ENCODE data around the gene NR4A2.
A peak's percentile ranks its signal among the peaks of the same experiment; 100 is the strongest.

NR4A2 gene

GRCh38 chr2:156340377-156340776 is 7.9 kb upstream of the NR4A2 start:
- no peak for DNase-seq (ENCODE audit: low read depth in 2 of 2)

DNA sequence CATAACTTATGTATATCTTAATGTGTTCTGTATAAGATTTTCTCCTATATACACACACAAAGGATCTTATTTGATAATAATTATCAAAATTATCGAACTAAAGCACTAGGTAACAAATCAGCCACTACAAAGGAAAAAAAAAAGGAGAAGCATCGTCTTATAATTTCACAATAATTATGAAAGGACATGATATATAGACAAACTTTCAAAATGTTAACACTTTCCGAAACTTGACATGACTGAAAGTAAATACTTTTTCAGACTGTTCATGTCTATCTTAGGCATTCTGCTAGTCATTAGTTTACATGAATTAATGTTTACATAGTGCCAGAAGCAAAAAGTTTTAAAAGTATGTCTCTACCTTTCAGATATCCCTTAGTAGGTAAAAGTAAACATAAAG is 7.3 kb upstream of the NR4A2 start:
- DNase-seq (ENCODE audit: low read depth in 2 of 2), result no peak

DNA sequence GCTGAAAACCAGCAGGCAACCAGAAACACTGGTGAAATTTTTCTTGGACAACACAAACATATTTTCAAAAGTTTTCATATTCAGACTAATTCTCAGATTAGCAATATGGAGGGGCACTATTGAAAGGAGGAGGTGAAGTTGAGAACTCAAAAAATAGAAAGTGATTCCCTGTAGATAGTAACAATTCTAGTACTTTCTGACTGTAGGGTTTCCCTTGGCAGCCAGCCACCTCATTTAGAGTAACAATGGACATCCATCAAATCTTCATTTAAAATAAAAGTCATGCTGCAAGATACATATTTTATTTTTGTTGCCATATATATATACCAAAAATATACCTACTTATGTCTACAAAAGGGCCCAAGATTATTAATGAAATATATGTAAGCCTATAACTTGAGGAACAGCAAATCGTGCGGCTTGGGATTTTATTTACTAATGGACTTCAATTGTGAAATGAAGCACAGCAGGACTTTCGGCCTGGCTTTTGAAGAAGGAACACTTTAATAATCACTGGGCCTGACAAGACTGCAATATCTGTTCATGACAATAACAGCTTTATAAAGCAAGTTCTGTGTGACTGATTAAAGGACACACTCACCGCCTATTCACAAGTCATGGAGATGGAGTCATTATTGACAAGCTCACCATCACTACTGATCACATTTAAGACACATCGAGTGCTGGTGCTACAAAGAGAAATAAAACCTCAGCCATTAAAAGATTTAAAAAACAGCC is 6.8 kb upstream of the NR4A2 start:
- DNase-seq (ENCODE audit: low read depth in 2 of 2), result no peak

DNA sequence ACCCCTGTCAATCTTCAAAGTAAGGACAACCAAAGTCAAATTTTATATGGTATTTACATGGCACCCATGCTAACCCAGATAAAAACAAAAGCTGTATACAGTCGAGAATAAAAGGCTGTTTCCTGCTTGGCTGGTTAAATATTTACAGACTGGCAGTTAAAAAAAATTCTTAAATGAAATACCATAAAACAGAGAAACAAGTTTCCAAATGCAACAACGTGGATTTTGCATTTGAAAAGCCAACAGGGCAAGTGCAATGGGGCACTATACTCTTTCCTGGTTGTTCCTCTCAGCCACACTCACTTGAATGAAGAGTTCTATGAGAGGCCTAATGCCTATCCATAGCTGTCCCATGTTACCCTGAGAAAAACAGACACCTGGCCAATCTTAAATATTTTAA is 6.1 kb upstream of the NR4A2 start:
- no peak for DNase-seq (ENCODE audit: low read depth in 2 of 2)

- peak; percentile 88 to 92 for DNase-seq (ENCODE audit: low read depth in 2 of 2)
Observed at GRCh38 chr2:156334496-156335478, 2.3 kb upstream of the NR4A2 start.

DNA sequence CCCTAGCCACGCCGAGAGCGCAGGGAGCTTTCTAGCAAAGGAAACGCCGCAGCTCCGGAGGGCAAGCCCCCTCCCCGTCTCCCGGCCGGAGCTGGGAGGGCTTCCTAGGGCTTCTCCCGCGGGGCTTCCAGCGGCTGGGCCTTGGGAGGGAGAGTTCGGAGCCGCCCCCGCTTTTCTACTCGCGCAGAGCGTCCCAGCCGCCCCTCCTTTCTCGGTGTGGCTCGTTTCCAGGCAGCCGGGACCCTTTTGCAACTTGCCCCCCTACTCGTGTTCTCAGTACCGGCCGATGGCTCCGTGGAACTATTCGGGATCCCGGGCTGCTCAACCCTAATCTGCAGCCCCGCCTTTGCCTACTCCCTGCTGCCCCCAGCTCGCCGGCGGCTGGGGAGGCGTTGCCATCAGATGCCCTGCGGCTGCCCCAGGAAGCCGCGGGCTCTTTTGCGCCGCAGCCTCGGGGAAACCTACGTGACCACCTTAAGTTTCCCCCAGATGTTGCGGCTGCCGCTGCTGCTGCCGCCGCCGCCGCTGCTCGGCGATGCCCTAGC is 1.5 kb upstream of the NR4A2 start:
- peak in 1 of 2 donors; percentile 81 for DNase-seq (ENCODE audit: low read depth in 2 of 2)

DNA sequence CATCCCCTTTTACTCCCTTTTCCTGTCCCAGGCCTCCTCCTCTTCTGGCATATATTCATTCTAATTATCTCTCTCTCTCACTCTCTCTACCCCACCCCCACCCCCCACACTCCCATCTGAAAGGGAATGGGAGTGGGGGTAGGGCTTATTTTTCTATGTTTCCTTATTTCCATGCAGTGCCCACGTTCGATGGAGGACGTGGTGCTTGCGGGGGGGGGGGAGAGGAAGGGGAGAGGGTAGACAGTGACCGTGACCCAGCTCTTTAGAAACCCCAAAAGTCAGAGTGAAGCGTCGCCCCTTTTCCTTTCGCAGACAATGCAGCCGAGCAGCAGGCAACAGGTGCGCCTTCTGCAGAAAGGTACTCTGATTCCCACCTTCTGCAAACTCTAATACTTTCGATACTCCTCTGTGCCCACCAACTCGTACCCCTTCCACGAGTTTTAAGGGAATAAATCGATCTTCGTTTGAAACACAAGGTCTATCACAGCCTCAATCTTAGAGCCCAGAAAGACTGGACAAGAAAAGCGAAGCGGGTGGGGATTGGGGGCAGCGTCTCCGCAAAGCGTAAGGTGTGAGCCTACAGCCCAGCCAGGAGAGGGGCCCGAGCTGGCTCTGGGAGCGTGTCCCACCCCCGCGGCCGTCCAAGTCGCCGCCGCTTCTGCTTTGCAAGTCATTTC is 891 bp upstream of the NR4A2 start:
- peak in 1 of 2 donors; percentile 44 for DNase-seq (ENCODE audit: low read depth in 2 of 2)

- no peak for DNase-seq (ENCODE audit: low read depth in 2 of 2)
Observed at GRCh38 chr2:156332284-156332533, 312 bp downstream of the NR4A2 start.

- no peak for DNase-seq (ENCODE audit: low read depth in 2 of 2)
Observed at GRCh38 chr2:156331572-156332283, 793 bp downstream of the NR4A2 start.

DNA sequence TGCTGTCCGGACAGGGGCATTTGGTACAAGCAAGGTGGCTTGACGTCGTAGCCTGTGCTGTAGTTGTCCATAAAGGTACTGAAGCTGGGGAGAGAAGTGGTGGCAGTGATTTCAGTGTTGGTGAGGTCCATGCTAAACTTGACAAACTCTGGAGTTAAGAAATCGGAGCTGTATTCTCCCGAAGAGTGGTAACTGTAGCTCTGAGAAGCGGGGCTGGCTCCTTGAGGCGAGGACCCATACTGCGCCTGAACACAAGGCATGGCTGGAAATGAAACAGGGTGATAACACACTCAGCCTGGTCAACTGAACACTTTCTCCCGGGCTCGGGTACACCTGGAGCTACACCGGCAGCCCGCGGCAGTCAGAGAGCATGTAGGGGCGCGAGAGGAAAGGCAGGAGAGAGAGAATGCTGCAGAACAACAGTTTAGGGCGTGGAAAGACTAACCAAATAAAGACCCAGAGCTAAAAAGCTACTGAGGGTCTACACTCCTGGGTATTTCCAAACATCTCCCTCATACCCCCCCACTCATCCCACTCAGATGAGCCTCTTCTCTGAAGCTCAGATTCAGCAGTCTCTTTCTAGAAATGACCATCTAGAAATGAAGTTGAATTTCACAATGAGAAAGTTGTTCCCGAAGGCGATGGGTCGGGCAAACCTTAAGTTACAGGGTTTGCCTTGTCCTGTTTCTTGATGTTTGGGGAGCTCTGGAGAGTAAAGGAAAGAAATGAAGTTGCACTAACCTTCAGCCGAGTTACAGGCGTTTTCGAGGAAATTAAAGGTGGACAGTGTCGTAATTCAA is 2.4 kb downstream of the NR4A2 start:
- no peak for DNase-seq (ENCODE audit: low read depth in 2 of 2)

GRCh38 chr2:156329031-156329926 is 3.2 kb downstream of the NR4A2 start:
- no peak for DNase-seq (ENCODE audit: low read depth in 2 of 2)

- no peak for DNase-seq (ENCODE audit: low read depth in 2 of 2)
Observed at GRCh38 chr2:156327835-156328695, 4.5 kb downstream of the NR4A2 start.

- no peak for DNase-seq (ENCODE audit: low read depth in 2 of 2)
Observed at GRCh38 chr2:156326526-156327095, 5.9 kb downstream of the NR4A2 start.

GRCh38 chr2:156325688-156326525 is 6.6 kb downstream of the NR4A2 start:
- no peak for DNase-seq (ENCODE audit: low read depth in 2 of 2)

DNA sequence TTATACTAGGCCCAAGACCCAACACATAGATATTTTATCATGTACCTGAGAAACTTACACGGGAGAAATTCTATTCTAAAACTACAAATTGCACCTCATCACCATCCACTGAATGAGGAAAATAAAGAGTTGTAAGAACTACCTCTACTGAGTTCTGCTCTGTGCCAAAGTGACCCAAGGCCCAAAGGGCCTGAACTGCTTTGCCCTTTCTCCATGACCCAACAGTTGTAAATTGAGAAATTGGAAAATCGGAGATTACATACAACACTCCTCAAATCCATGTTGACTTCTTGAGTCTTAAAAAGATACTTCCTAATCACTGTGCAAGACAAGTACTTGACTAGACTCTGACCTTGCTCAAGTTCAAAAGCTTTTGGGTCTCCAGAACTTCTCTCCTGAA is 8.8 kb downstream of the NR4A2 start:
- no peak for DNase-seq (ENCODE audit: low read depth in 2 of 2)

GRCh38 chr2:156322686-156323231 is 9.8 kb downstream of the NR4A2 start:
- no peak for DNase-seq (ENCODE audit: low read depth in 2 of 2)

DNA sequence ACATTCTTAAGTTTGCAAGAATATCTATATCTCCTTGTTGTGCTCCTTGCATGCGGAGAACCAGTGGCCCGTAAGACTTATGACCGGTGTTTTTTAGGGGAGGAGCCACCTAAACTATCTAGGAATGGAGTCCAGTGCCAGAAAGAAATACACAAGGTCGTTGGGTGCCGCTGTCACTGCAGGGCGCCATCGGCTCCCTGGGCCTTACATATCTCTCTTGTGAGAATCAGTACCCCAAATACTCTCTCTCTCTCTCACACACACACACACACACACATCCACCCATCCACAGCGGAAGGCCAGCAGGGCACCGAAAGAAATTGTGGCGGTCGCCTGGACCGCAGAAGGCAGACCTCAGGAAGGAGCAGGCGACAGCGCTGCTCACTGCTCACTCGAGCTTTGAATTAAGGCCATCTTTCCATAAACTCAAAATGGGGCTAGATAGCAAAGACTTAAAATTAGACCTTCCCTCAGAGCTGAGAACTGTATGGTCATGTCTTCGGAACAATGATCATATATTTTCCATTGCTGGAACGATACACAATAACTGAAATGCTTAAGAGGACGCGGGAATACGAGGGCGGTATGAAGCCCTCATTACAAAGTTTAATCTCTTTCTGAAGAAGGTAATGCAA is 10.4 kb downstream of the NR4A2 start:
- DNase-seq (ENCODE audit: low read depth in 2 of 2), result no peak
